ENCODE results near the gene PHF12. TPM values are rescaled to one million over a fixed set of nuclear protein-coding genes. Genes with fewer than 3 reads are reported as not detected.
"Not testable (repeated sequence)": the region's sequence is repeated elsewhere in the genome, so short reads cannot be mapped to it uniquely, and the experiment has no call there.

PHF12 gene
- total and polyA plus RNA-seq, 11 donors: 8.2 to 31.2 (median 20.9) TPM

DNA sequence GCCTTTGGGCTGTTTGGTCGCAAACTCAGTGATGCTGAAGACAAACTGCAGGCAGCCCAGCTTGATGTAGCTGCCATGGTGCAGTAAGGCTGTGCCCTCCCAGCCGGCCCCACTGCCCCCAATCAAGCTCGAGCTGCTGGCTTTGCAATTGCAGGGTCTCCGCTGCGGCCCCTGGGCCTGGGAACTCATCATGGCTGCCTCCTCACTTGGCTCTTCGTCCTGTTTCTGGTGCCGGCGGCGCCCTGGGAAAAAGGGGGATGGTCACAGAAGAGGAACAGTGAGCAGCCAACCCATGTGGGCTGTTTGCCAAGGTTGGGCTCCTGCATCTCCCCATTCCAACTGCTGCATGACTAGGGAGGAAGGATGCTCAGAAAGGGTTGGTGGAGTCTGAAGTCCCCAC, 45.0 kb downstream of the PHF12 start:
- Histone ChIP-seq H3K27ac (peak overlapping the region in 1 of 12 donors; percentile 78), H3K27me3 (no peaks in the 10 kb centered on the region), H3K4me1 (peaks cover 0 to 45% (median 33%) of the 10 kb centered on the region in 12 donors), H3K9me3 (no peaks in the 10 kb centered on the region), H3K36me3 (peaks cover 0 to 63% (median 57%) of the 10 kb centered on the region in 9 donors), H3K4me3 (no peak overlapping the region)
- intact Hi-C loops (cut with DNase I): loop anchor here in 2 of 10 donors (5.0 kb wide), 2 partner anchors 49 to 149 kb away; partner anchors contain the start of gene ERAL1 (in 1 of the 2)
- no peak for ATAC-seq
- WGBS, 4 donors: 67 to 75% (median 72%) methylated on average over 9 of the region's 9 CpGs
- no peak for DNase-seq
- no peak for TF ChIP-seq POLR2A (IDR thresholded peaks at IDR 0.05)
- TF ChIP-seq, protein P1, sequence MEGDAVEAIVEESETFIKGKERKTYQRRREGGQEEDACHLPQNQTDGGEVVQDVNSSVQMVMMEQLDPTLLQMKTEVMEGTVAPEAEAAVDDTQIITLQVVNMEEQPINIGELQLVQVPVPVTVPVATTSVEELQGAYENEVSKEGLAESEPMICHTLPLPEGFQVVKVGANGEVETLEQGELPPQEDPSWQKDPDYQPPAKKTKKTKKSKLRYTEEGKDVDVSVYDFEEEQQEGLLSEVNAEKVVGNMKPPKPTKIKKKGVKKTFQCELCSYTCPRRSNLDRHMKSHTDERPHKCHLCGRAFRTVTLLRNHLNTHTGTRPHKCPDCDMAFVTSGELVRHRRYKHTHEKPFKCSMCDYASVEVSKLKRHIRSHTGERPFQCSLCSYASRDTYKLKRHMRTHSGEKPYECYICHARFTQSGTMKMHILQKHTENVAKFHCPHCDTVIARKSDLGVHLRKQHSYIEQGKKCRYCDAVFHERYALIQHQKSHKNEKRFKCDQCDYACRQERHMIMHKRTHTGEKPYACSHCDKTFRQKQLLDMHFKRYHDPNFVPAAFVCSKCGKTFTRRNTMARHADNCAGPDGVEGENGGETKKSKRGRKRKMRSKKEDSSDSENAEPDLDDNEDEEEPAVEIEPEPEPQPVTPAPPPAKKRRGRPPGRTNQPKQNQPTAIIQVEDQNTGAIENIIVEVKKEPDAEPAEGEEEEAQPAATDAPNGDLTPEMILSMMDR (IDR thresholded peaks at IDR 0.05): no peak

DNA sequence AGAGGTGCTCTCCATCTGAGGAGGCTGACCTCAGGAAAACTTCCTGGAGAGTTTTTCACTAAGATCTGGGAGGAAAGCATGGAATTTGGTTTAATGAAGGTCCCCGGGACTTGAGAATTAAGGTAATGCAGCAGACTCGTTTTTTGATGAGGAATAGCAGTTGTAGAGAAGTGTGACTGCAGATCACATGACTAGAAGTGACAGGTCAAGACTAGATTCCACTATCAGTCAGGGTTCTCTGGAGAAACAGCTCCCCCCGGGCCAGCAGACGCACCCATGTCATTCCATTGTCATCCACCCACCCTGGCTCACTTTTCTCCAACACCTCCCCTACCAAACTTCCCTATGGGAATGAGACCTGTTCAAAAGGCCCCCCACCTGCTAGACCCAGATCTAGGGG, 46.5 kb downstream of the PHF12 start:
- no peaks in the 10 kb centered on the region for H3K27me3 ChIP-seq
- no peak overlapping the region for H3K27ac ChIP-seq
- TF ChIP-seq POLR2A (IDR thresholded peaks at IDR 0.05): no peak
- TF ChIP-seq, protein P1 (IDR thresholded peaks at IDR 0.05): no peak
- intact Hi-C loops (cut with DNase I): loop anchor here in 6 of 10 donors (5.0 kb wide), 5 partner anchors 43 to 147 kb away; partner anchors contain the start of gene ERAL1 (in 1 of the 6)
- DNase-seq (no peak), ATAC-seq (no peak)
- H3K36me3 ChIP-seq: peaks cover 0 to 48% (median 42%) of the 10 kb centered on the region in 9 donors
- peaks cover 0 to 45% (median 33%) of the 10 kb centered on the region in 12 donors for H3K4me1 ChIP-seq
- 48 to 53% (median 51%) methylated on average over 4 of the region's 4 CpGs for WGBS, 4 donors
- H3K4me3 ChIP-seq: no peak overlapping the region
- H3K9me3 ChIP-seq: no peaks in the 10 kb centered on the region

DNA sequence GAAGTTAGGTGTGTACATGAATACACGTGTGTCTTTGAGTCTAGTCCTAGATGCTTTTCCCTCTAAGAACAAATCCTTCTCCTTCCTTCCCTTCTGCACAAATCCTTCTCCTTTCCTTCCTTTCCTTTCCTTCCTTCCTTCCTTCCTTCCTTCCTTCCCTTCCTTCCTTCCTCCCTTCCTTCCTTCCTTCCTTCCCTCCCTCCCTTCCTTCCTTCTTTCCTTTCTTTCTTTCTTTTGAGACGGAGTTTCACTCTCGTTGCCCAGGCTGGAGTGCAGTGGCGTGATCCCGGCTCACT, 47.8 kb downstream of the PHF12 start:
- H3K27me3 ChIP-seq, DNase-seq, ATAC-seq, H3K9me3 ChIP-seq: not testable (repeated sequence)
- H3K36me3 ChIP-seq: peaks cover 0 to 35% (median 29%) of the 10 kb centered on the region in 9 donors
- peak overlapping the region in 3 of 12 donors; percentile 25 to 84 (median 80) for H3K27ac ChIP-seq
- intact Hi-C loops (cut with DNase I): loop anchor here in 5 of 10 donors (5.0 kb wide), 3 partner anchors 44 to 141 kb away; no protein-coding TSS in a partner anchor
- H3K4me3 ChIP-seq: peak overlapping the region in 4 of 12 donors; percentile 59 to 96 (median 86)
- 54 to 66% (median 61%) methylated on average over 5 of the region's 5 CpGs for WGBS, 4 donors
- H3K4me1 ChIP-seq: peaks cover 0 to 40% (median 25%) of the 10 kb centered on the region in 12 donors

DNA sequence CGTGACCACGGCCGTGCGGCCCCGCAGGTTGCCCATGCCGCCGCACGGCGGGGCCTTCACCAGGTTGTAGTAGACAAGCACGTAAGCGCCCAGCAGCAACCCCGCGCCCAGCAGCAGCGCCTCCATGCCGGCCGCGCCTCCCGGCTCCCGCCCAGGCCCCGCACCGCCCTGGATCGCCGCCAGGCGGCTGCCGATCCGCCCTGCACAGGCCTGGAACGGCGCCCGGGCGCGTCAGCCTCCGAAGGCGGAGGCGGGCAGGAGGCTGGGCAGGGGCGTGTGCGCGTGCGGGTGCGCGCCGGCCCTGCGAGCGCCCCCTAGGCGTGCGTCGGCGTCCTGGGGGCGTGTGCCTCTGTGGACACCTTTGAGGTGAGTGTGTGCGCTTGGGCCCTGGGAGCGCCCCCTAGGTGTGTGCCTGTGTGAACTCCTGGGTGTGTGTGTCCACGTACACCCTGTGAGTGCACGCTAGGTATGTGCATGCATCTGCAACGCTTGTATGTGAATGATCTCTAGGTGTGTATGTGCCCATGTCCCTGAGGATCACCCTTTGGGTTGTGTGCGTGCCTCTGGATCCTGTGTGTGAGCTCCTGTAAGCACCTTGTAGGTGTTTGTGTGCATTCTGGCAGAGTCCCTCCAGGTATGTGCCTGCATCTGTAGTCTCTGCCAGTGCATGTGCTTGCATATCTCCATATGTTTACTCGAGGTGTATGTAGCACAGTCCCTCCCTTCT, 48.3 kb downstream of the PHF12 start, which contains the start of gene DHRS13:
DHRS13 (minus strand) TSS at position 261 of the 727 bp plus-strand sequence; CDS start at position 126, 135 bp downstream.
- TF ChIP-seq, protein P1 (IDR thresholded peaks at IDR 0.05): peak; percentile 67 to 93 (median 87)
- TF ChIP-seq POLR2A (IDR thresholded peaks at IDR 0.05): peak in 1 of 2 donors; percentile 38
- Histone ChIP-seq H3K9me3 (no peaks in the 10 kb centered on the region), H3K27me3 (no peaks in the 10 kb centered on the region), H3K27ac (peak within 1 kb of the TSS in 11 of 12 donors; percentile 58 to 86 (median 78)), H3K4me1 (peaks cover 0 to 40% (median 24%) of the 10 kb centered on the region in 12 donors), H3K36me3 (peaks cover 0 to 30% (median 24%) of the 10 kb centered on the region in 9 donors), H3K4me3 (peak within 1 kb of the TSS; percentile 51 to 96 (median 76))
- ATAC-seq (peak; percentile 65 to 92 (median 90)), DNase-seq (peak; percentile 89 to 96 (median 91))
- 0 to 1% (median 1%) methylated on average over 35 to 55 of the region's 55 CpGs for WGBS, 4 donors
- intact Hi-C loops (cut with DNase I): loop anchor here in 5 of 10 donors (5.0 kb wide), 3 partner anchors 44 to 141 kb away; no protein-coding TSS in a partner anchor
